ENCODE measurements around the gene CSH2. TPM values are rescaled to one million over a fixed set of nuclear protein-coding genes. Genes with fewer than 3 reads are reported as not detected.

Gene CSH2
- total RNA-seq, 1 donor from 2014 or later: not detected

- peak overlapping the region; percentile 100 for H3K27ac Mint-ChIP-seq
- peaks cover 5% of the 10 kb centered on the region for H3K36me3 ChIP-seq
Measured at GRCh38 chr17:63827801-63828221, 45.7 kb downstream of the CSH2 start.

DNA sequence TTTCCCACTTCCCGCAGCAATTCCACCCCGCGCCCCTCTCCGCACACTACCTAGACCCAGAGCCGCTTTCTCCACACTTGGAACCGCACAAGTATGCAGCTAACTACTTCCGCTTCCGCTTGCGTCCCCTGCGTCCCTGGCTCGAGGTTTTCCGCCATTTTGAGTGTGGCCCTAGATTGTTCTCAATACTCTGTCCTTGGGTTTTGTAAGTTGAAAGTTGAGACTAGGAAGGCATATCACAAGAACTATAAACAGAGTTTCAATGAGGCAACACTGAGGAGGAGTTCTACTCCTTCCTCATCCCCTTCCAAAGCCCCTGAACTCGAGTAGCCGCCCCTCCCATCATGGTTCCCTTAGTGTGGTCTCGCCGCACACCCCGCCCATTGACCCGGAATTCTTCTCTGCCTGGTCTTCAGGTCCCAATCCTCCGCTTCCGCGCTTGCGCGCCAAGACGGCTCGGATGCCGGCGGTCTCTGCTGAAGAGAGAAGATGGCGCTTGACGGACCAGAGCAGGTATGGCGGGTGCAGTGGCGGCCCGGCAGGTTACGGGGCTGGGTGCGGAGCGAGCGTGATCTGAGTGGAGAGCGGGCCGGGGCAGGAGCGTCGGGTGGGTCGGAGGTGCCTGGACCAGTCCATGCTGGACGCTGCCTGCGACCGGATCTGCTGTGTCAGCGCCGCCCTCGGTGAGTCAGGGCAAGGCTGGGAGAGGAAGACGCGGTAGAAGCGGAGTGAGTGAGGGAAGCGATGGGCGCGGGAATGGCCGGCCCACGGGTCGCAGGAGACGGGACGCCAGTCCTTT is 46.3 kb downstream of the CSH2 start, which contains the start of the genes FTSJ3 and PSMC5:
Gene FTSJ3, minus strand, starts transcription at position 662 of the 799 bp plus-strand sequence. CDS start 761 bp downstream, outside the sequence.
Gene PSMC5, plus strand, starts transcription at position 430 of the 799 bp plus-strand sequence. Its CDS starts 60 bp downstream, at position 490.
- peak; percentile 96 for DNase-seq (ENCODE audit: low spot score)
- Mint-ChIP-seq H3K9me3 (no peaks in the 10 kb centered on the region), H3K27me3 (ENCODE audit: insufficient read depth, low read depth) (peaks cover 8% of the 10 kb centered on the region), H3K27ac (peak within 1 kb of the TSS; percentile 100), H3K36me3 (peaks cover 41% of the 10 kb centered on the region), H3K4me3 (peak within 1 kb of the TSS; percentile 99), H3K4me1 (peaks cover 22% of the 10 kb centered on the region)
- Histone ChIP-seq H3K27ac (peak within 1 kb of the TSS; percentile 95), H3K4me1 (peaks cover 11% of the 10 kb centered on the region), H3K79me2 (ENCODE audit: low read depth) (peaks cover 43% of the 10 kb centered on the region), H3K9me3 (ENCODE audit: low read depth) (no peaks in the 10 kb centered on the region), H2AFZ (replicated peaks) (peak within 1 kb of the TSS; percentile 98), H3K4me2 (peak within 1 kb of the TSS; percentile 96), H4K20me1 (ENCODE audit: low read depth) (no peaks in the 10 kb centered on the region), H3F3A (ENCODE audit: low read depth) (peaks cover 4% of the 10 kb centered on the region), H3K36me3 (peaks cover 7% of the 10 kb centered on the region), H3K27me3 (no peaks in the 10 kb centered on the region), H3K9ac (peak within 1 kb of the TSS; percentile 92), H3K4me3 (peak within 1 kb of the TSS; percentile 78)
- peak; percentile 61 for TF ChIP-seq CTCF (IDR thresholded peaks at IDR 0.05)
- no peak for TF ChIP-seq EZH2 (IDR thresholded peaks at IDR 0.05)

More at GRCh38 chr17:63827801-63828221, 45.7 kb downstream of the CSH2 start:
- H3K4me3 Mint-ChIP-seq: peak overlapping the region; percentile 99
- Histone ChIP-seq H3K9me3 (ENCODE audit: low read depth) (no peaks in the 10 kb centered on the region), H3K27me3 (no peaks in the 10 kb centered on the region), H3K4me1 (peaks cover 11% of the 10 kb centered on the region), H3K9ac (peak overlapping the region; percentile 92), H3F3A (ENCODE audit: low read depth) (peaks cover 11% of the 10 kb centered on the region), H2AFZ (replicated peaks) (no peak overlapping the region), H3K4me3 (peak overlapping the region; percentile 78), H3K79me2 (ENCODE audit: low read depth) (peaks cover 43% of the 10 kb centered on the region), H4K20me1 (ENCODE audit: low read depth) (no peaks in the 10 kb centered on the region), H3K4me2 (peak overlapping the region; percentile 96), H3K27ac (no peak overlapping the region)
- no peaks in the 10 kb centered on the region for H3K9me3 Mint-ChIP-seq
- TF ChIP-seq CTCF (IDR thresholded peaks at IDR 0.05) (no peak), EZH2 (IDR thresholded peaks at IDR 0.05) (no peak), EZH2phosphoT487 (IDR thresholded peaks at IDR 0.05) (no peak)
- peaks cover 42% of the 10 kb centered on the region for H3K36me3 Mint-ChIP-seq
- peaks cover 22% of the 10 kb centered on the region for H3K4me1 Mint-ChIP-seq
- DNase-seq (ENCODE audit: low spot score): no peak
- peaks cover 11% of the 10 kb centered on the region for H3K27me3 Mint-ChIP-seq (ENCODE audit: insufficient read depth, low read depth)

DNA sequence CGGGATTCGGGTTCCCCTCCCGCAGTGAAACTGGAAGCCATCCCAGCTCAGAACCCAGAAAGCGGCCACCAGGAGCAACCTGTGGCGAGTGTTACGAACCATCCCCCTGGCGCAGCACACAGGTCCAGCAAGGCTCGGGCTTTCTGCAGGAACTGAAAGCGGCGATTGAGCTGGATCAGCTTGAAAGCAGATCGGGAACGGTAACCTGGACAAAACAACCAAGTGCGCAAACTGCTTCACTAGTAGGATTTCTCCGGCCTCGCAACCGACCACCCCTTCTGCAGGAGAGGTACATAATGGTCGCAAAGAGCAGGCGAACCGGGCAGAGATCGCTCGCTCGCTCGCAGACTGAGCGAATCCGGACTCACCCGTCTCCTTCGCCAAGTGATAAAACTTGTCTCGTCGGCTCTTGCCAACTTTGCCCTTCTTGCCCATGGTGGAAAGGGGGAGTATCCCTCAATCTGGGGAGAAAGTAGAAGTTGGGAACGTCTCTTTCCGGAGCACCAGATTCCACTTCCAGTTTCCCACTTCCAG is 46.9 kb downstream of the CSH2 start:
- peaks cover 11% of the 10 kb centered on the region for H3K4me1 ChIP-seq
- H3K9ac ChIP-seq: peak overlapping the region; percentile 92
- H4K20me1 ChIP-seq (ENCODE audit: low read depth): peaks cover 6% of the 10 kb centered on the region
- H3K36me3 ChIP-seq: peaks cover 12% of the 10 kb centered on the region
- peaks cover 43% of the 10 kb centered on the region for H3K79me2 ChIP-seq (ENCODE audit: low read depth)
- Mint-ChIP-seq H3K9me3 (no peaks in the 10 kb centered on the region), H3K4me1 (peaks cover 22% of the 10 kb centered on the region), H3K27me3 (ENCODE audit: insufficient read depth, low read depth) (peaks cover 8% of the 10 kb centered on the region), H3K4me3 (peak overlapping the region; percentile 99), H3K27ac (peak overlapping the region; percentile 100), H3K36me3 (peaks cover 38% of the 10 kb centered on the region)
- no peak for TF ChIP-seq CTCF (IDR thresholded peaks at IDR 0.05)
- TF ChIP-seq EZH2phosphoT487 (IDR thresholded peaks at IDR 0.05): no peak
- TF ChIP-seq EZH2 (IDR thresholded peaks at IDR 0.05): no peak
- H2AFZ ChIP-seq (replicated peaks): peak overlapping the region; percentile 98
- peaks cover under 1% of the 10 kb centered on the region for H3F3A ChIP-seq (ENCODE audit: low read depth)
- peak; percentile 49 for DNase-seq (ENCODE audit: low spot score)
- peak overlapping the region; percentile 78 for H3K4me3 ChIP-seq
- H3K27ac ChIP-seq: peak overlapping the region; percentile 17
- H3K4me2 ChIP-seq: peak overlapping the region; percentile 96
- no peaks in the 10 kb centered on the region for H3K9me3 ChIP-seq (ENCODE audit: low read depth)
- H3K27me3 ChIP-seq: no peaks in the 10 kb centered on the region

Data from neural progenitor cell (in vitro differentiated cells).